Measurements from ENCODE around the gene PRKCH.

The PRKCH gene

GRCh38 chr14:61438497-61438859 lies 117.1 kb downstream of the PRKCH start:
- Histone ChIP-seq H3K9ac (ENCODE audit: low read depth, low read length) (no peak overlapping the region), H3K9me3 (ENCODE audit: insufficient read depth, low read length, severe bottlenecking) (no peaks in the 10 kb centered on the region), H3K4me3 (ENCODE audit: low read depth in 1 of 2, low read length in 2 of 2) (no peak overlapping the region), H3K27me3 (ENCODE audit: insufficient read depth, low read length, poor library complexity) (no peaks in the 10 kb centered on the region), H3K36me3 (ENCODE audit: insufficient read depth, low read length) (no peaks in the 10 kb centered on the region), H3K27ac (ENCODE audit: low read length) (peak overlapping the region; percentile 66; the same call in 1 of the 2 replicates), H4K20me1 (ENCODE audit: insufficient read depth, low read length) (no peaks in the 10 kb centered on the region), H3K4me1 (ENCODE audit: insufficient read depth, low read length) (peaks cover 73% of the 10 kb centered on the region), H3K79me2 (ENCODE audit: insufficient read depth, low read length) (peaks cover 99% of the 10 kb centered on the region), H2AFZ (ENCODE audit: low read depth, low read length) (no peak overlapping the region), H3K4me2 (ENCODE audit: insufficient read depth, low read length) (no peak overlapping the region)
- ATAC-seq (ENCODE audit: insufficient read depth, low read depth) = no peak
- no peak for DNase-seq
- TF ChIP-seq EZH2 (IDR thresholded peaks at IDR 0.05; ENCODE audit: borderline replicate concordance, low read depth, low read length, severe bottlenecking) = no peak
- TF ChIP-seq CTCF (IDR thresholded peaks at IDR 0.05; ENCODE audit: borderline replicate concordance, extremely low read depth, low read length, poor library complexity, severe bottlenecking) = no peak

GRCh38 chr14:61438860-61439765 lies 117.7 kb downstream of the PRKCH start:
- Histone ChIP-seq H3K36me3 (ENCODE audit: insufficient read depth, low read length) (no peaks in the 10 kb centered on the region), H2AFZ (ENCODE audit: low read depth, low read length) (no peak overlapping the region), H3K9ac (ENCODE audit: low read depth, low read length) (no peak overlapping the region), H3K27ac (ENCODE audit: low read length) (peak overlapping the region; percentile 66), H3K4me2 (ENCODE audit: insufficient read depth, low read length) (no peak overlapping the region), H4K20me1 (ENCODE audit: insufficient read depth, low read length) (no peaks in the 10 kb centered on the region), H3K9me3 (ENCODE audit: insufficient read depth, low read length, severe bottlenecking) (no peaks in the 10 kb centered on the region), H3K4me3 (ENCODE audit: low read depth in 1 of 2, low read length in 2 of 2) (no peak overlapping the region), H3K79me2 (ENCODE audit: insufficient read depth, low read length) (peaks cover 97% of the 10 kb centered on the region), H3K4me1 (ENCODE audit: insufficient read depth, low read length) (peaks cover 80% of the 10 kb centered on the region), H3K27me3 (ENCODE audit: insufficient read depth, low read length, poor library complexity) (no peaks in the 10 kb centered on the region)
- TF ChIP-seq CTCF (IDR thresholded peaks at IDR 0.05; ENCODE audit: borderline replicate concordance, extremely low read depth, low read length, poor library complexity, severe bottlenecking) (no peak), EZH2 (IDR thresholded peaks at IDR 0.05; ENCODE audit: borderline replicate concordance, low read depth, low read length, severe bottlenecking) (no peak)
- ATAC-seq (ENCODE audit: insufficient read depth, low read depth) (peak; percentile 54), DNase-seq (peak; percentile 57)

- H2AFZ ChIP-seq (ENCODE audit: low read depth, low read length) = no peak overlapping the region
- H3K4me2 ChIP-seq (ENCODE audit: insufficient read depth, low read length) = no peak overlapping the region
- no peaks in the 10 kb centered on the region for H3K27me3 ChIP-seq (ENCODE audit: insufficient read depth, low read length, poor library complexity)
- no peak overlapping the region for H3K9ac ChIP-seq (ENCODE audit: low read depth, low read length)
- peaks cover 88% of the 10 kb centered on the region for H3K4me1 ChIP-seq (ENCODE audit: insufficient read depth, low read length)
- peaks cover 4% of the 10 kb centered on the region for H3K36me3 ChIP-seq (ENCODE audit: insufficient read depth, low read length)
- no peaks in the 10 kb centered on the region for H3K9me3 ChIP-seq (ENCODE audit: insufficient read depth, low read length, severe bottlenecking)
- TF ChIP-seq EZH2 (IDR thresholded peaks at IDR 0.05; ENCODE audit: borderline replicate concordance, low read depth, low read length, severe bottlenecking) = no peak
- no peak for TF ChIP-seq CTCF (IDR thresholded peaks at IDR 0.05; ENCODE audit: borderline replicate concordance, extremely low read depth, low read length, poor library complexity, severe bottlenecking)
- H4K20me1 ChIP-seq (ENCODE audit: insufficient read depth, low read length) = no peaks in the 10 kb centered on the region
- DNase-seq (no peak), ATAC-seq (ENCODE audit: insufficient read depth, low read depth) (no peak)
- peaks cover 96% of the 10 kb centered on the region for H3K79me2 ChIP-seq (ENCODE audit: insufficient read depth, low read length)
- peak overlapping the region; percentile 66 for H3K27ac ChIP-seq (ENCODE audit: low read length)
- no peak overlapping the region for H3K4me3 ChIP-seq (ENCODE audit: low read depth in 1 of 2, low read length in 2 of 2)
Measured at GRCh38 chr14:61439779-61440418, 118.5 kb downstream of the PRKCH start.
